Choroid plexus epithelial cell (primary cell): Measurements from ENCODE around the gene BCO1.

ENCODE experiments used
- DNase-seq: peaks from one replicate; pipeline ENCODE4 v3.0.0-alpha.2; 2010; ENCODE audit warnings: low read depth
- H3K4me3 ChIP-seq: 2 replicates; pipeline ENCODE4 v1.5.1; 2011; ENCODE audit warnings: low read depth, mild to moderate bottlenecking, control low read depth, low read length, moderate library complexity
- CTCF ChIP-seq: conservative IDR thresholded peaks from 2 replicates; pipeline ENCODE4 v1.5.1; 2011; ENCODE audit warnings: low read depth, mild to moderate bottlenecking, control low read depth, inconsistent platforms, low read length, moderate library complexity

The BCO1 gene

GRCh38 chr16:81314603-81315270 is 76.2 kb downstream of the BCO1 start, which contains the start of gene GAN:
Gene GAN (plus strand): TSS chr16:81314962. CDS start chr16:81315114, 152 bp downstream.
- DNase-seq, result peak; percentile 98
- peak within 1 kb of the TSS; percentile 88 for H3K4me3 ChIP-seq
- TF ChIP-seq CTCF, result no peak

GRCh38 chr16:81315271-81316175 is 77.0 kb downstream of the BCO1 start:
- TF ChIP-seq CTCF, result peak; percentile 9
- H3K4me3 ChIP-seq, result peak overlapping the region; percentile 88
- DNase-seq, result peak; percentile 59

- H3K4me3 ChIP-seq, result peak overlapping the region; percentile 88
- TF ChIP-seq CTCF, result no peak
- no peak for DNase-seq
These were observed 77.6 kb downstream of the BCO1 start for GRCh38 chr16:81316176-81316496.

GRCh38 chr16:81318711-81319110 is 80.2 kb downstream of the BCO1 start:
- TF ChIP-seq CTCF, result no peak
- DNase-seq, result no peak
- H3K4me3 ChIP-seq, result peak overlapping the region; percentile 1

GRCh38 chr16:81319221-81319912 is 80.9 kb downstream of the BCO1 start:
- DNase-seq, result peak; percentile 85
- no peak for TF ChIP-seq CTCF
- no peak overlapping the region for H3K4me3 ChIP-seq

GRCh38 chr16:81321039-81321438 is 82.5 kb downstream of the BCO1 start:
- peak; percentile 27 for DNase-seq
- no peak for TF ChIP-seq CTCF
- H3K4me3 ChIP-seq, result no peak overlapping the region
